HepG2 (cell line): Measurements from ENCODE around the gene C11orf91. TPM values are rescaled to one million over a fixed set of nuclear protein-coding genes. Genes with fewer than 3 reads are reported as not detected.
A peak's percentile ranks its signal among the peaks of the same experiment; 100 is the strongest.

ENCODE experiments used
- ATAC-seq: fragments of 200-7000 bp; cut with Tn5 transposase; 3 replicates; pipeline ENCODE4 v1.9.1; 2020; ENCODE audit warnings: mild to moderate bottlenecking, moderate library complexity
- BruUV-seq: library from RNA; stranded (reverse); fragments of 400-500 nt; replicated peaks from 2 replicates; lab custom pipeline; 2021; lab: Mats Ljungman, UMichigan
- CTCF ChIA-PET: fragments of 300-600 bp; formaldehyde crosslinking; extraction: SDS; loops from one replicate; lab custom pipeline; 2021; ENCODE audit warnings: low total read pairs, inconsistent platforms, low intra/inter-chr PET ratio; lab: Yijun Ruan, JAX
- POLR2A ChIA-PET: fragments of 350-600 bp; sonication (Branson Sonifier 250); formaldehyde crosslinking; loops from one replicate; lab custom pipeline; 2020; ENCODE audit warnings: antibody characterized with exemption, inconsistent platforms; lab: Yijun Ruan, JAX
- DNase-seq: peaks from one replicate; pipeline ENCODE4 v3.0.0-alpha.2; 2015; ENCODE audit warnings: low spot score
- FAIRE-seq: peaks from 3 replicates; lab custom pipeline; 2011; peaks lifted over from hg19 to GRCh38; lab: Jason Lieb, UNC
- H2AFZ ChIP-seq: one replicate; pipeline ENCODE4 v1.6.1; 2011; ENCODE audit warnings: low read length, inconsistent platforms
- H3K27ac ChIP-seq: fragments of 300-600 bp; 3 replicates; pipeline ENCODE4 v1.8.0; 2011; ENCODE audit warnings: mixed run types, mild to moderate bottlenecking, mixed read lengths, low read length, inconsistent platforms; ENCODE audit not compliant: insufficient read depth; ENCODE audit errors: extremely low read length
- H3K27me3 ChIP-seq, 2 experiments: fragments of 200-600 bp in 1 of 2; 2 replicates in 1 of 2; 3 replicates in 1 of 2; pipeline versions ENCODE4 v1.6.0 to v1.8.0; 2011; ENCODE audit warnings: low read length in 2 of 2, mild to moderate bottlenecking in 2 of 2, moderate library complexity in 2 of 2, inconsistent platforms in 1 of 2; ENCODE audit not compliant: insufficient read depth in 2 of 2, control insufficient read depth in 1 of 2
- H3K36me3 ChIP-seq, 2 experiments: fragments of 200-600 bp in 1 of 2; replicated peaks in 1 of 2; 2 replicates in 1 of 2; 3 replicates in 1 of 2; pipeline versions ENCODE4 v1.5.1 to v1.8.0; 2011; ENCODE audit warnings: low read length in 2 of 2, inconsistent platforms in 1 of 2; ENCODE audit not compliant: insufficient read depth in 2 of 2, control insufficient read depth in 1 of 2
- H3K4me1 ChIP-seq: 2 replicates; pipeline ENCODE4 v1.5.1; 2012; ENCODE audit warnings: low read length, inconsistent platforms; ENCODE audit not compliant: insufficient read depth
- H3K4me2 ChIP-seq: 2 replicates; pipeline ENCODE4 v1.6.0; 2011; ENCODE audit warnings: low read depth, low read length, inconsistent platforms
- H3K4me3 ChIP-seq, 3 experiments: fragments of 200-600 bp in 1 of 3; sonication (generic), shearing (Covaris generic) in 1 of 3; replicated peaks in 1 of 3; 2 replicates each; pipeline ENCODE4 v1.5.1; 2011 to 2016; ENCODE audit warnings: low read length in 3 of 3, inconsistent platforms in 2 of 3, low read depth in 2 of 3, mild to moderate bottlenecking in 2 of 3, control low read depth in 1 of 3, mixed read lengths in 1 of 3; ENCODE audit not compliant: insufficient read depth in 1 of 3
- H3K79me2 ChIP-seq: one replicate; pipeline ENCODE4 v1.6.1; 2011; ENCODE audit warnings: low read length, inconsistent platforms; ENCODE audit not compliant: insufficient read depth
- H3K9ac ChIP-seq: 2 replicates; pipeline ENCODE4 v1.6.0; 2011; ENCODE audit warnings: mild to moderate bottlenecking, low read depth, low read length, inconsistent platforms; ENCODE audit not compliant: insufficient read depth
- H3K9me3 ChIP-seq: 2 replicates; pipeline ENCODE4 v1.5.1; 2012; ENCODE audit warnings: mild to moderate bottlenecking, low read length
- H4K20me1 ChIP-seq: 2 replicates; pipeline ENCODE4 v1.6.0; 2011; ENCODE audit warnings: inconsistent platforms, mild to moderate bottlenecking, low read length, moderate library complexity; ENCODE audit not compliant: insufficient read depth
- ARID5B ChIP-seq: IDR thresholded peaks from 2 replicates; pipeline ENCODE4 v1.4.0; 2020; ENCODE audit warnings: mild to moderate bottlenecking, missing genetic modification reagents
- ATF1 ChIP-seq: IDR thresholded peaks from 2 replicates; pipeline ENCODE4 v1.6.1; 2016; ENCODE audit warnings: mild to moderate bottlenecking, control low read depth
- BCL6 ChIP-seq: IDR thresholded peaks from 2 replicates; pipeline ENCODE4 v1.6.1; 2016; ENCODE audit warnings: missing genetic modification reagents, missing compliant biosample characterization
- CEBPB ChIP-seq: IDR thresholded peaks from 2 replicates; pipeline ENCODE4 v1.6.1; 2011; ENCODE audit warnings: low read depth, low read length, improper control_type of control experiment, borderline replicate concordance
- CEBPG ChIP-seq: IDR thresholded peaks from 2 replicates; pipeline ENCODE4 v1.6.1; 2016
- GATAD2A ChIP-seq: IDR thresholded peaks from 2 replicates; pipeline ENCODE4 v1.6.1; 2016
- HNF4A ChIP-seq: sonication (generic); formaldehyde crosslinking; IDR thresholded peaks from 2 replicates; pipeline ENCODE4 v1.4.0; 2020; ENCODE audit warnings: missing genetic modification reagents
- HNF4G ChIP-seq, 2 experiments: sonication (generic) in 1 of 2; formaldehyde crosslinking in 1 of 2; IDR thresholded peaks; 2 replicates each; pipeline versions ENCODE4 v1.4.0 to v1.6.1; 2011 to 2020; ENCODE audit warnings: borderline replicate concordance in 2 of 2, low read depth in 2 of 2, mild to moderate bottlenecking in 2 of 2, low read length in 1 of 2, missing genetic modification reagents in 1 of 2, moderate library complexity in 1 of 2
- HOXA7 ChIP-seq: sonication (generic); formaldehyde crosslinking; IDR thresholded peaks from 2 replicates; pipeline ENCODE4 v1.8.1; 2022; ENCODE audit warnings: mild to moderate bottlenecking, missing genetic modification reagents, moderate library complexity
- PAXIP1 ChIP-seq: sonication (generic); formaldehyde crosslinking; conservative IDR thresholded peaks from 2 replicates; pipeline ENCODE4 v1.4.0; 2020; ENCODE audit warnings: mild to moderate bottlenecking, missing genetic modification reagents, moderate library complexity
- RARA ChIP-seq: IDR thresholded peaks from 2 replicates; pipeline ENCODE4 v1.6.1; 2016; ENCODE audit warnings: missing genetic modification reagents, missing compliant biosample characterization
- ZNF709 ChIP-seq: sonication (generic); formaldehyde crosslinking; IDR thresholded peaks from 2 replicates; pipeline ENCODE4 v1.5.0; 2020; ENCODE audit warnings: mild to moderate bottlenecking, missing genetic modification reagents
- WGBS: methylation state at CpG from one replicate; pipeline ENCODE4 v1.1.6; 2017; ENCODE audit warnings: low lambda C conversion rate; 5-methylcytosine and 5-hydroxymethylcytosine counted together
- in situ Hi-C: cut with HindIII; loops from 2 replicates; pipeline ENCODE4 v1.10.0; 2017; ENCODE audit warnings: low pct_unique_long_range_greater_than_20kb; ENCODE audit not compliant: extremely low pct_ligation_motif_present
- intact Hi-C: fragments of 100-400 bp; cut with micrococcal nuclease; formaldehyde crosslinking; loops from one replicate; pipeline ENCODE4 v1.10.0; 2022; ENCODE audit not compliant: unreplicated experiment
- polyA plus RNA-seq, 8 experiments: library from polyadenylated mRNA; depleted of rRNA in 3 of 8; stranded (reverse) in 7 of 8; unstranded in 1 of 8; fragments of >200 nt; fragmentation: Illumina TruSeq in 4 of 8; extraction: Trizol in 4 of 8; gene quantifications; 2 replicates each; pipeline versions ENCODE4 v1.2.1 to v1.2.3, GENCODE V29; 2011 to 2016; ENCODE audit warnings: low read depth in 4 of 8, missing spikeins in 1 of 8, mixed read lengths in 1 of 8; ENCODE audit not compliant: insufficient read depth in 1 of 8
- total RNA-seq, 5 experiments: library from RNA; depleted of rRNA; stranded (reverse); fragments of >200 nt; fragmentation: Illumina TruSeq; extraction: Trizol; gene quantifications; 2 replicates each; pipeline ENCODE4 v1.2.3, GENCODE V29; 2016; ENCODE audit warnings: low read depth in 1 of 5
- TF ChIP-seq, protein P1 (sequence below): sonication (generic); formaldehyde crosslinking; IDR thresholded peaks from 2 replicates; pipeline ENCODE4 v1.5.0; 2020; ENCODE audit warnings: missing genetic modification reagents

C11orf91 gene
- total and polyA plus RNA-seq, 2 of the 13 experiments (the other 11 are each of a cell fraction or from before 2014, with no cell fraction given), result 0.35 TPM; not detected in 1

DNA sequence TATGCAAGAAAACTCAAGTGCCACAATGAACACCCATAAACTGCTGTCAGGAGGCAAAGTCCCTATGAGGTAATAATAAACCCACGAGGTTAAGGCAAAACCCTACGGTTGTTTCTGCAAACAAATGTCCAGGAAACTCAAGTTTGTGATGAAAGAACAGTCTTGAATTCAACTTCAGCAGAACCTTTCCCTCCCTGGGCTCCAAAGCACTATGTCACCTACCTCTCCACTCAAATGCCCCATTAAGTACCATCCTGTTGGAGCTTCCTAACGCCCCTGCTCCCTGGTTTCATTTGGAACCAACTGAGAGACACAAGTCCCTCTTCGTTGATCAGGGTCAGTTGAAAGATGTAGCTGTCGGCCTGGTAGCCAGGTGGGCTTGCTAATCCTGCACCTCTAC is 2.6 kb upstream of the C11orf91 start:
- in situ Hi-C loops (no loop called here), intact Hi-C loops (no loop called here)
- Histone ChIP-seq H3K79me2 (no peaks in the 10 kb centered on the region), H4K20me1 (no peaks in the 10 kb centered on the region; the same call in 1 of the 2 replicates), H3K4me1 (peaks cover 83% of the 10 kb centered on the region), H3K4me3 (no peak overlapping the region), H3K4me2 (peak overlapping the region; percentile 43), H3K27me3 (no peaks in the 10 kb centered on the region), H3K36me3 (no peaks in the 10 kb centered on the region; a peak in 1 of 5 replicates), H3K9me3 (no peaks in the 10 kb centered on the region), H3K9ac (no peak overlapping the region), H3K27ac (peak overlapping the region; percentile 14), H2AFZ (no peak overlapping the region)
- ATAC-seq (no peak), DNase-seq (no peak), FAIRE-seq (peak; percentile 77)
- peak; percentile 27; the same call in 1 of the 2 replicates for TF ChIP-seq CEBPG (CRISPR knock-in tag)
- TF ChIP-seq BCL6 (CRISPR knock-in tag), result peak; percentile 83
- peak; percentile 35; the same call in 1 of the 2 replicates for TF ChIP-seq ARID5B (CRISPR knock-in tag)
- no peak for TF ChIP-seq HOXA7 (CRISPR knock-in tag)
- peak; percentile 28; the same call in 1 of the 2 replicates for TF ChIP-seq RARA (CRISPR knock-in tag)
- TF ChIP-seq PAXIP1, result peak; percentile 30; the same call in 1 of the 2 replicates
- TF ChIP-seq HNF4A, result peak; percentile 61; the same call in 1 of the 2 replicates
- no peak for TF ChIP-seq ZNF709 (CRISPR knock-in tag)
- TF ChIP-seq CEBPB, result 0 out of 2 replicates have a peak, but pooled peaks have one; percentile 29
- TF ChIP-seq HNF4G (IDR thresholded peaks at IDR 0.05; ENCODE audit: borderline replicate concordance, low read depth, low read length), result peak; percentile 21; the same call in 1 of the 2 replicates
- TF ChIP-seq HNF4G (CRISPR knock-in tag; IDR thresholded peaks at IDR 0.05; ENCODE audit: borderline replicate concordance, low read depth), result no peak
- 0 out of 2 replicates have a peak, but pooled peaks have one; percentile 15 for TF ChIP-seq ATF1 (CRISPR knock-in tag)
- TF ChIP-seq, protein P1, sequence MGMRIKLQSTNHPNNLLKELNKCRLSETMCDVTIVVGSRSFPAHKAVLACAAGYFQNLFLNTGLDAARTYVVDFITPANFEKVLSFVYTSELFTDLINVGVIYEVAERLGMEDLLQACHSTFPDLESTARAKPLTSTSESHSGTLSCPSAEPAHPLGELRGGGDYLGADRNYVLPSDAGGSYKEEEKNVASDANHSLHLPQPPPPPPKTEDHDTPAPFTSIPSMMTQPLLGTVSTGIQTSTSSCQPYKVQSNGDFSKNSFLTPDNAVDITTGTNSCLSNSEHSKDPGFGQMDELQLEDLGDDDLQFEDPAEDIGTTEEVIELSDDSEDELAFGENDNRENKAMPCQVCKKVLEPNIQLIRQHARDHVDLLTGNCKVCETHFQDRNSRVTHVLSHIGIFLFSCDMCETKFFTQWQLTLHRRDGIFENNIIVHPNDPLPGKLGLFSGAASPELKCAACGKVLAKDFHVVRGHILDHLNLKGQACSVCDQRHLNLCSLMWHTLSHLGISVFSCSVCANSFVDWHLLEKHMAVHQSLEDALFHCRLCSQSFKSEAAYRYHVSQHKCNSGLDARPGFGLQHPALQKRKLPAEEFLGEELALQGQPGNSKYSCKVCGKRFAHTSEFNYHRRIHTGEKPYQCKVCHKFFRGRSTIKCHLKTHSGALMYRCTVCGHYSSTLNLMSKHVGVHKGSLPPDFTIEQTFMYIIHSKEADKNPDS (CRISPR knock-in tag), result no peak
- TF ChIP-seq GATAD2A (CRISPR knock-in tag), result peak; percentile 44
- BruUV-seq, result no TSS peak
- ChIA-PET POLR2A (interaction anchor here (2.4 to 4.2 kb wide), 2 partner anchors 13 to 33 kb away, joined by 9 to 81 read pairs; partner anchors contain the start of gene CD59), CTCF (no interaction called here)
- WGBS, result 29% methylated on average over 5 of the region's 5 CpGs
